ENCODE results near the gene MRPL38.
A peak's percentile ranks its signal among the peaks of the same experiment; 100 is the strongest.
"Not testable (repeated sequence)": the region's sequence is repeated elsewhere in the genome, so short reads cannot be mapped to it uniquely, and the experiment has no call there.

The MRPL38 gene

GRCh38 chr17:75888484-75888883 lies 16.2 kb downstream of the MRPL38 start:
- ATAC-seq (ENCODE audit: insufficient read depth, low read depth) (peak; percentile 22; the same call in 1 of the 3 replicates), DNase-seq (no peak)
- no peak overlapping the region for H3K4me2 ChIP-seq (ENCODE audit: insufficient read depth, low read length)
- peaks cover 13% of the 10 kb centered on the region; the same call in 1 of the 2 replicates for H4K20me1 ChIP-seq (ENCODE audit: insufficient read depth, low read length)
- no peaks in the 10 kb centered on the region for H3K27me3 ChIP-seq (ENCODE audit: insufficient read depth, low read length, poor library complexity)
- peaks cover 5% of the 10 kb centered on the region; the same call in 1 of the 2 replicates for H3K79me2 ChIP-seq (ENCODE audit: insufficient read depth, low read length)
- H3K36me3 ChIP-seq (ENCODE audit: insufficient read depth, low read length) = peaks cover 39% of the 10 kb centered on the region
- no peak overlapping the region for H3K9ac ChIP-seq (ENCODE audit: low read depth, low read length)
- no peaks in the 10 kb centered on the region for H3K9me3 ChIP-seq (ENCODE audit: insufficient read depth, low read length, severe bottlenecking)
- no peak overlapping the region for H2AFZ ChIP-seq (ENCODE audit: low read depth, low read length)
- no peak overlapping the region for H3K4me3 ChIP-seq (ENCODE audit: low read depth in 1 of 2, low read length in 2 of 2)
- TF ChIP-seq CTCF (IDR thresholded peaks at IDR 0.05; ENCODE audit: borderline replicate concordance, extremely low read depth, low read length, poor library complexity, severe bottlenecking) (no peak), EZH2 (IDR thresholded peaks at IDR 0.05; ENCODE audit: borderline replicate concordance, low read depth, low read length, severe bottlenecking) (no peak)
- no peak overlapping the region for H3K27ac ChIP-seq (ENCODE audit: low read length)
- H3K4me1 ChIP-seq (ENCODE audit: insufficient read depth, low read length) = no peaks in the 10 kb centered on the region

GRCh38 chr17:75885860-75886259 lies 18.8 kb downstream of the MRPL38 start:
- H3K9ac ChIP-seq (ENCODE audit: low read depth, low read length); H3K4me2 ChIP-seq (ENCODE audit: insufficient read depth, low read length); H3K79me2 ChIP-seq (ENCODE audit: insufficient read depth, low read length); H3K9me3 ChIP-seq (ENCODE audit: insufficient read depth, low read length, severe bottlenecking); ATAC-seq (ENCODE audit: insufficient read depth, low read depth); DNase-seq; H4K20me1 ChIP-seq (ENCODE audit: insufficient read depth, low read length); H3K4me3 ChIP-seq (ENCODE audit: low read depth in 1 of 2, low read length in 2 of 2); H3K27me3 ChIP-seq (ENCODE audit: insufficient read depth, low read length, poor library complexity); H3K27ac ChIP-seq (ENCODE audit: low read length); H2AFZ ChIP-seq (ENCODE audit: low read depth, low read length): not testable (repeated sequence)
- peaks cover 16% of the 10 kb centered on the region for H3K36me3 ChIP-seq (ENCODE audit: insufficient read depth, low read length)
- peaks cover 22% of the 10 kb centered on the region for H3K4me1 ChIP-seq (ENCODE audit: insufficient read depth, low read length)

- ATAC-seq (ENCODE audit: insufficient read depth, low read depth) = no peak
- Histone ChIP-seq H3K4me2 (ENCODE audit: insufficient read depth, low read length) (no peak overlapping the region), H2AFZ (ENCODE audit: low read depth, low read length) (no peak overlapping the region), H4K20me1 (ENCODE audit: insufficient read depth, low read length) (peaks cover 3% of the 10 kb centered on the region; the same call in 1 of the 2 replicates), H3K4me3 (ENCODE audit: low read depth in 1 of 2, low read length in 2 of 2) (no peak overlapping the region), H3K27ac (ENCODE audit: low read length) (no peak overlapping the region), H3K36me3 (ENCODE audit: insufficient read depth, low read length) (peaks cover 12% of the 10 kb centered on the region), H3K9ac (ENCODE audit: low read depth, low read length) (no peak overlapping the region), H3K9me3 (ENCODE audit: insufficient read depth, low read length, severe bottlenecking) (no peaks in the 10 kb centered on the region), H3K4me1 (ENCODE audit: insufficient read depth, low read length) (peaks cover 22% of the 10 kb centered on the region), H3K79me2 (ENCODE audit: insufficient read depth, low read length) (no peaks in the 10 kb centered on the region), H3K27me3 (ENCODE audit: insufficient read depth, low read length, poor library complexity) (no peaks in the 10 kb centered on the region)
- TF ChIP-seq CTCF (IDR thresholded peaks at IDR 0.05; ENCODE audit: borderline replicate concordance, extremely low read depth, low read length, poor library complexity, severe bottlenecking) = no peak
- TF ChIP-seq EZH2 (IDR thresholded peaks at IDR 0.05; ENCODE audit: borderline replicate concordance, low read depth, low read length, severe bottlenecking) = no peak
- no peak for DNase-seq
Measured at GRCh38 chr17:75885431-75885830, 19.3 kb downstream of the MRPL38 start.

- no peak overlapping the region for H2AFZ ChIP-seq (ENCODE audit: low read depth, low read length)
- no peak overlapping the region for H3K4me3 ChIP-seq (ENCODE audit: low read depth in 1 of 2, low read length in 2 of 2)
- peak; percentile 90 for ATAC-seq (ENCODE audit: insufficient read depth, low read depth)
- H3K27ac ChIP-seq (ENCODE audit: low read length) = peak overlapping the region; percentile 62; the same call in 1 of the 2 replicates
- peak overlapping the region; percentile 15; the same call in 1 of the 2 replicates for H3K9ac ChIP-seq (ENCODE audit: low read depth, low read length)
- peaks cover 22% of the 10 kb centered on the region for H3K4me1 ChIP-seq (ENCODE audit: insufficient read depth, low read length)
- no peaks in the 10 kb centered on the region for H3K27me3 ChIP-seq (ENCODE audit: insufficient read depth, low read length, poor library complexity)
- no peaks in the 10 kb centered on the region for H4K20me1 ChIP-seq (ENCODE audit: insufficient read depth, low read length)
- TF ChIP-seq CTCF (IDR thresholded peaks at IDR 0.05; ENCODE audit: borderline replicate concordance, extremely low read depth, low read length, poor library complexity, severe bottlenecking) (no peak), EZH2 (IDR thresholded peaks at IDR 0.05; ENCODE audit: borderline replicate concordance, low read depth, low read length, severe bottlenecking) (no peak)
- H3K79me2 ChIP-seq (ENCODE audit: insufficient read depth, low read length) = no peaks in the 10 kb centered on the region
- DNase-seq = peak; percentile 85
- no peaks in the 10 kb centered on the region for H3K36me3 ChIP-seq (ENCODE audit: insufficient read depth, low read length)
- peak overlapping the region; percentile 10 for H3K4me2 ChIP-seq (ENCODE audit: insufficient read depth, low read length)
- no peaks in the 10 kb centered on the region for H3K9me3 ChIP-seq (ENCODE audit: insufficient read depth, low read length, severe bottlenecking)
Measured at GRCh38 chr17:75881678-75882454, 22.8 kb downstream of the MRPL38 start.

All from DND-41 (cell line).